Measurements from ENCODE around the gene PSTPIP1. TPM values are rescaled to one million over a fixed set of nuclear protein-coding genes. Genes with fewer than 3 reads are reported as not detected.

Gene PSTPIP1
- total RNA-seq, 6 donors from 2014 or later: 7.0 to 69.1 (median 20.2) TPM

DNA sequence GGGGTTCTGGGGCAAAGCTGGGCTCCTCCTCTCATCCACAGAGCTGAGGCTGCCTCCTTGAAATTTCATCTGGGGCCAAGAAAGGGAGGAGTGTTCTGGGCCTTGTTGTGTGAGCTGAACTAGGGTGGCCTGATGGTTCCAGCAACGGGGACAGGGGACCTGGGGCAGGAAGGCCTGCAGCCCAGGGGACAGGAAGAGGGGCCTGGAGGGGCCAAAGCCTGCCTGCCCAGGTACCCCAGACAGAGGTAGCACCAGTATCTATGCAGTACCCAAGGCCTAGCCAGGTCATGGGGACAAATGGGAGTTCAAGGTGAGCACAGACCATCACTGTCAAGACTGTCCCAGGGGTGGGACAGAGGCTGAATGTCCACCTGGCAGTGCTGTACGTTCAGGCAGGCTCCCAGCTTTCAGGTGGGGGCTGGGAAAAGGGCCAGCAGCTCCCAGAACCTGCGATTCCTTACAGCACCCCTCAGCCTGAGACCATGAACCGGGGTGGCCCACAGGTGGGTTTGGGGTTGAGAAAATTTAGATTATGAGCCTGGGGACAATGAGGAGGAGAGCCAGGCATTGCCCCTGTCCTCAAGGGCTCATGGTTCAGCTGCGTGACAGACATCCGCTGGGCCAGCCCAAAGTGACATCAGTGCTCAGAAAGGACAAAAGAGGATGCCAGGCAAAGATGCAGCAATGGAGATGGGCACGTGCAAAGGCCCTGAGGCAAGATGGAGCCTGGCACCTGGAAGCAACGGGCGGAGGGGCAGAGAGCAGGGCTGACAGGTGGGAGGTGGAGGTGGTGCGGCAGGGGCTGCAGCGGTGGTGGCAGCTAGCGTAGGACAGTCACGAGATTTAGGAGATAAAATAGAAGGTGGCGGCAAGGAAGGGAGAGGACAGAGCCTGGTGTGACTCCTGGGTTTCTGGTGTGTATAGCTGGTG is 28.0 kb downstream of the PSTPIP1 start:
- TF ChIP-seq POLR2AphosphoS5 (IDR thresholded peaks at IDR 0.05): no peak
- no peak for TF ChIP-seq POLR2A (IDR thresholded peaks at IDR 0.05)
- TF ChIP-seq, protein P1, sequence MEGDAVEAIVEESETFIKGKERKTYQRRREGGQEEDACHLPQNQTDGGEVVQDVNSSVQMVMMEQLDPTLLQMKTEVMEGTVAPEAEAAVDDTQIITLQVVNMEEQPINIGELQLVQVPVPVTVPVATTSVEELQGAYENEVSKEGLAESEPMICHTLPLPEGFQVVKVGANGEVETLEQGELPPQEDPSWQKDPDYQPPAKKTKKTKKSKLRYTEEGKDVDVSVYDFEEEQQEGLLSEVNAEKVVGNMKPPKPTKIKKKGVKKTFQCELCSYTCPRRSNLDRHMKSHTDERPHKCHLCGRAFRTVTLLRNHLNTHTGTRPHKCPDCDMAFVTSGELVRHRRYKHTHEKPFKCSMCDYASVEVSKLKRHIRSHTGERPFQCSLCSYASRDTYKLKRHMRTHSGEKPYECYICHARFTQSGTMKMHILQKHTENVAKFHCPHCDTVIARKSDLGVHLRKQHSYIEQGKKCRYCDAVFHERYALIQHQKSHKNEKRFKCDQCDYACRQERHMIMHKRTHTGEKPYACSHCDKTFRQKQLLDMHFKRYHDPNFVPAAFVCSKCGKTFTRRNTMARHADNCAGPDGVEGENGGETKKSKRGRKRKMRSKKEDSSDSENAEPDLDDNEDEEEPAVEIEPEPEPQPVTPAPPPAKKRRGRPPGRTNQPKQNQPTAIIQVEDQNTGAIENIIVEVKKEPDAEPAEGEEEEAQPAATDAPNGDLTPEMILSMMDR (IDR thresholded peaks at IDR 0.05): no peak
- no peak for TF ChIP-seq EP300 (IDR thresholded peaks at IDR 0.05)
- H3K4me1 ChIP-seq: peaks cover 0 to 17% (median 9%) of the 10 kb centered on the region in 4 donors
- H3K27ac ChIP-seq: peak overlapping the region in 2 of 4 donors; percentile 42 to 60
- DNase-seq: no peak
- WGBS, 2 donors: 93% methylated on average over 11 to 14 of the region's 14 CpGs
- H3K27me3 ChIP-seq: no peaks in the 10 kb centered on the region
- peaks cover 0 to 3% (median 0%) of the 10 kb centered on the region in 4 donors for H3K36me3 ChIP-seq
- no peak overlapping the region for H3K4me3 ChIP-seq
- no peaks in the 10 kb centered on the region for H3K9me3 ChIP-seq
- no peak for ATAC-seq (ENCODE audit: low FRiP score in 2 of 2)

DNA sequence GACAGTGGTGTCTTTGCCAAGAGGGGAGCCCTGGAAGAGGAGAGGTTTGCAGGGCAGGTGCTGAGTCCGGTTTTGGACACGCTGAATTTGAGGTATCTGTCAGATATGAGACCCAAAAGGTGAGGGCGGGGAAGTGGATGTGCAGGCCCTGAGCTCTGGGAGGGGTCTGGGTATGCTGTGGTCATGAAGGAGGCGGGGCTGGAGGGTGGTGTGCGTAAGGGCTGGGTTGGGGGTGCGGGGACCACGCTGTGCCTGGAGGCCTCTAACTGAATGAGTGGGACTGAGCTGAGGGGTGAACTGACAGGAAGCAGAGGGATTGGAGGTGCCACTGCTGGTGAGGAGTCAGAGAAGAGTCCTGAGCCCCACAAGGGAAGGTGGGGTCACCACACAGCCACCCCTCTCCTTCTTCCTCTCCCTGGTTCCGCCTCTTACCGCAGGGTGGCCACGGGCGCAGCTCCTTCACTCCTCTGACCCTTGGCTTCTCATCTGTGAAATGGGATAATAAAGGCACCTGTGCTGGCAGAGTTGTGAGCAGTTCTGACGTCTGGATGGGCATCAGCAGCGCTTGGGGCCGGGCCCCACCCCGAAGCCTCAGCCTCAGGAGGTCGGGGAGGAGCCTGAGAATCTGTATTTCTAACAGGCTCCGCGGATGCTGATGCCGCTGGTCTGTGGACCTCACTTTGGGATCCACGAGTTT is 28.8 kb downstream of the PSTPIP1 start:
- DNase-seq (no peak), ATAC-seq (ENCODE audit: low FRiP score in 2 of 2) (no peak)
- Histone ChIP-seq H3K9me3 (no peaks in the 10 kb centered on the region), H3K4me3 (no peak overlapping the region), H3K4me1 (peaks cover 0 to 23% (median 15%) of the 10 kb centered on the region in 4 donors), H3K27ac (peak overlapping the region in 1 of 4 donors; percentile 32), H3K27me3 (no peaks in the 10 kb centered on the region), H3K36me3 (peaks cover 0 to 4% (median 0%) of the 10 kb centered on the region in 4 donors)
- TF ChIP-seq POLR2AphosphoS5 (IDR thresholded peaks at IDR 0.05) (no peak), POLR2A (IDR thresholded peaks at IDR 0.05) (no peak), EP300 (IDR thresholded peaks at IDR 0.05) (no peak)
- TF ChIP-seq, protein P1 (IDR thresholded peaks at IDR 0.05): no peak
- WGBS, 2 donors: 63 to 70% methylated on average over 12 to 20 of the region's 20 CpGs

DNA sequence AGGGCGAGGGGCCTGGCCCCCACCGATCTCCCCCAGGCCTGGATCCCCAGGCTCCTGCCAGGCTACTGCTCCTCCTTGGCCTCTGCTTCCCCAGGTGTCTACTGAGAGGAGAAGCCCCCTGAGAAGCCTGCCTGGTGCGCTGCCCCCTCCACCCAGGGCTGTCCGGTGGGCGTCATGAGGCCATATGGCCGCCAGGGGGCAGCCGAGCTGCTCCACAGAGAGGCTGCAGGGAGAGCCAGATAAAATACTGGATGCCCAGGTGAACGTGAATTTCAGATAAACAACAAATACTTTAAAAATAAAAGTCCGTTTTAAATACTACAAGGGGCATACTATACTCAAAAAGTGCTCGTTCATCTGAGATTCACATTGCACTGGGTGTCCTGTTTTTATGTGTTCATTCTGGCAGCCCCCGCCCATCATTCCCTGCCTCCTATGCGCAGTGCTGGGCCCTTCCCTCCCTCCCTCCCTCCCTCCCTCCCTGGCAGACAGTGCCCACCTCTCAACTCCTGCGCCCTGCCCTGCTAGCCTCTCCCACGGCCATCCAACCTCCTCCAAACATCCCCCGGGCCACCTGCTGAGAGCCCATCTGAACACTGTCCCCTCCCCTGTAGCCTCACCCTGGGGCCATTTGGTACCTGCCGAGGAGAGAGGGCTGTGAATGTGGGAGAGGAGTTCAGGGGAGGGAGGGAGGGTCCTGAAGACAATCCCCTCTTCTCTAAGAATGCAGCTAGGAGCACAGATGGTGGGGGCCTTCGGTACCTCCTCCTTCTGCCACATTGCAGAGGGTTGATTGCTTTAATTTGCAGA is 29.6 kb downstream of the PSTPIP1 start:
- peaks cover 0 to 4% (median 0%) of the 10 kb centered on the region in 4 donors for H3K36me3 ChIP-seq
- H3K9me3 ChIP-seq: no peaks in the 10 kb centered on the region
- H3K27me3 ChIP-seq: no peaks in the 10 kb centered on the region
- peaks cover 0 to 23% (median 15%) of the 10 kb centered on the region in 4 donors for H3K4me1 ChIP-seq
- 40% methylated on average over 13 to 16 of the region's 17 CpGs for WGBS, 2 donors
- peak; percentile 66 to 72 for ATAC-seq (ENCODE audit: low FRiP score in 2 of 2)
- H3K27ac ChIP-seq: peak overlapping the region in 1 of 4 donors; percentile 32
- DNase-seq: peak; percentile 56 to 95
- TF ChIP-seq, protein P1 (IDR thresholded peaks at IDR 0.05): peak; percentile 88 to 96 (median 90)
- TF ChIP-seq POLR2A (IDR thresholded peaks at IDR 0.05): no peak
- H3K4me3 ChIP-seq: no peak overlapping the region

DNA sequence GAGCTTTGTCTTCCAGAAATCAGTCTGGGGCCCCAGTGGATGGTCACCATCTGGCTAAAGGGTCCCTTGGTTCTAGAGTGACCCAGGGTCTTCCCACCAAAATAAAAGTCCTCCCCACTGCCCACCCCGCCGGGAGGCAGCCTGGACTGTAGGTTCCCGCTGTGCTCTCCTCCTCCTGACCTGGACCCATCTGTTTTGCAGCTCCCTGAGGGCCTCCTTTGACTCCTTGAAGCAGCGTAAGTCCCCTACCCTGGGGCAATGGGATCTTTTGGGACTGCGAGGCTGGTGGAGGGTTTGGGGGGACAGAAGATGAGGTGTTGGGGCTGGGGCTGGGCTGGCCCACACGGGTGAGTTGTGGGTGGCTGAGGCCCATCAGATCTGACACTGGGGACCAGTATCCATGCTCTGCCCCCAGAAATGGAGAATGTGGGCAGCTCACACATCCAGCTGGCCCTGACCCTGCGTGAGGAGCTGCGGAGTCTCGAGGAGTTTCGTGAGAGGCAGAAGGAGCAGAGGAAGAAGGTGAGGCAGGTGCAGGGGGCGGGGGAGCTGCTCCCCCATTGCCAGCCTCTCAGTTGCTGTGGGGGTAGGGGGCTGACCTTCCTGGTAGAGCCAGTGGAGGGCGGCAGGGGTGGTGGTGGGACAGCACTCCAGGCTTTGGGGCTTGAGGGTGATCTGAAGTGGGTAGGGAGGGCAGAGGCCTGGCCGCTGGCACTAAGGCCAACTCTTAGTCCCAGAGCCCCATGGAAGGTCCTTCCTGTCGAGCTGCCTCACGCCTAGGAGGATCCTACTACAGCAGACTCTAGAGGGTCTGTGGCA is 30.4 kb downstream of the PSTPIP1 start:
- H3K27me3 ChIP-seq: no peaks in the 10 kb centered on the region
- H3K27ac ChIP-seq: no peak overlapping the region
- H3K36me3 ChIP-seq: peaks cover 0 to 4% (median under 1%) of the 10 kb centered on the region in 4 donors
- 94% methylated on average over 11 to 15 of the region's 15 CpGs for WGBS, 2 donors
- H3K9me3 ChIP-seq: no peaks in the 10 kb centered on the region
- DNase-seq: peak in 1 of 2 donors; percentile 19
- TF ChIP-seq, protein P1 (IDR thresholded peaks at IDR 0.05): no peak
- TF ChIP-seq POLR2AphosphoS5 (IDR thresholded peaks at IDR 0.05): no peak
- H3K4me3 ChIP-seq: no peak overlapping the region
- no peak for ATAC-seq (ENCODE audit: low FRiP score in 2 of 2)
- peaks cover 0 to 22% (median 15%) of the 10 kb centered on the region in 4 donors for H3K4me1 ChIP-seq
